GM15510 (cell line): ENCODE data around the gene SNX25.

Source experiments
- POLR2A ChIP-seq: IDR thresholded peaks from 3 replicates; pipeline ENCODE4 v1.6.1; 2011; ENCODE audit warnings: borderline replicate concordance; ENCODE audit not compliant: insufficient read length; ENCODE audit errors: extremely low read depth

SNX25 gene

GRCh38 chr4:185242749-185243533 is 33.5 kb downstream of the SNX25 start:
- no peak for TF ChIP-seq POLR2A

- TF ChIP-seq POLR2A, result no peak
These were observed 34.5 kb downstream of the SNX25 start for GRCh38 chr4:185243879-185244278.

- no peak for TF ChIP-seq POLR2A
These were observed 35.4 kb downstream of the SNX25 start for GRCh38 chr4:185244763-185245162.

GRCh38 chr4:185246453-185246852 is 37.1 kb downstream of the SNX25 start:
- no peak for TF ChIP-seq POLR2A

- no peak for TF ChIP-seq POLR2A
These were observed 37.8 kb downstream of the SNX25 start for GRCh38 chr4:185247151-185247550.

- no peak for TF ChIP-seq POLR2A
These were observed 39.1 kb downstream of the SNX25 start for GRCh38 chr4:185248393-185249039.

- no peak for TF ChIP-seq POLR2A
These were observed 39.7 kb downstream of the SNX25 start for GRCh38 chr4:185249105-185249504.

- no peak for TF ChIP-seq POLR2A
These were observed 45.0 kb downstream of the SNX25 start for GRCh38 chr4:185254434-185254833.

GRCh38 chr4:185255868-185256267 is 46.5 kb downstream of the SNX25 start:
- TF ChIP-seq POLR2A, result no peak

GRCh38 chr4:185256446-185256845 is 47.0 kb downstream of the SNX25 start:
- TF ChIP-seq POLR2A, result no peak

- TF ChIP-seq POLR2A, result no peak
These were observed 47.7 kb downstream of the SNX25 start for GRCh38 chr4:185257086-185257485.

- no peak for TF ChIP-seq POLR2A
These were observed 48.3 kb downstream of the SNX25 start for GRCh38 chr4:185257694-185258093.

GRCh38 chr4:185259719-185260118 is 50.3 kb downstream of the SNX25 start:
- no peak for TF ChIP-seq POLR2A

- no peak for TF ChIP-seq POLR2A
These were observed 52.5 kb downstream of the SNX25 start for GRCh38 chr4:185261946-185262345.

GRCh38 chr4:185263419-185263818 is 54.0 kb downstream of the SNX25 start:
- no peak for TF ChIP-seq POLR2A

GRCh38 chr4:185265942-185266341 is 56.5 kb downstream of the SNX25 start:
- no peak for TF ChIP-seq POLR2A
